ENCODE results near the gene NAALADL1.

Gene NAALADL1

DNA sequence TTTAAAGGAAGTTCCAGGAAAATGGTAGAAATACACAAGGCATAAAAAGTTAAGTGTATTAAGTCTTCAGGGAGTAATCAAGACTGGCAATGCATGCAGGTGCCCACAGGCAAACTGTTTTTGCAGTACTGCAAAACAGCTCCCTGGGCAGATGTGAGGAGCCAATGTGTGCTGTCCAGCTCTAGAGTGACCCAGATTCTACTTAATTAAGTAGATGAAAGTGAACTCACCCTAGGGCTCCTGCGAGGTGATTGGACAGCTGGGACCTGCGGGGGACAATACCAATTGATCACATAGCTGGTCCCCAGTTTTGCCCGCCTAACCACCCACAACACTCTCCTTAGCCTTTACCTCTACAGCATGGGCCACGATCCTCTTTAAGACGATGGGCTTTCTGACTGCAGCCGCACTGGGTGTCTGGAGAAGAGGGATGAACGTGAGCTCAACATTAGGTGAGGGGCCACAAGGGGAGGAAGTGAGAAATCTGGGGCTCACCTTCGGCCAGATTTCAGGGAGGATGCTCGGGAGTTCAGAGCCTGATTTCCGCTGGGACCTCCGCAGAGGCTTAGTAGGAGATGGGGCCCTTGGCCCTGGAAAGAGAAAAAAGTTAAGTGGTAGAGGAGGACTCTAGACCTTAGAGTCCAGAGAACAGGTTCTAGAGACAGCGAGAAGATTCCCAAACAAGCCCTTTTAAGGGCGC, 24.9 kb upstream of the NAALADL1 start:
- DNase-seq (ENCODE audit: low read depth) = no peak

DNA sequence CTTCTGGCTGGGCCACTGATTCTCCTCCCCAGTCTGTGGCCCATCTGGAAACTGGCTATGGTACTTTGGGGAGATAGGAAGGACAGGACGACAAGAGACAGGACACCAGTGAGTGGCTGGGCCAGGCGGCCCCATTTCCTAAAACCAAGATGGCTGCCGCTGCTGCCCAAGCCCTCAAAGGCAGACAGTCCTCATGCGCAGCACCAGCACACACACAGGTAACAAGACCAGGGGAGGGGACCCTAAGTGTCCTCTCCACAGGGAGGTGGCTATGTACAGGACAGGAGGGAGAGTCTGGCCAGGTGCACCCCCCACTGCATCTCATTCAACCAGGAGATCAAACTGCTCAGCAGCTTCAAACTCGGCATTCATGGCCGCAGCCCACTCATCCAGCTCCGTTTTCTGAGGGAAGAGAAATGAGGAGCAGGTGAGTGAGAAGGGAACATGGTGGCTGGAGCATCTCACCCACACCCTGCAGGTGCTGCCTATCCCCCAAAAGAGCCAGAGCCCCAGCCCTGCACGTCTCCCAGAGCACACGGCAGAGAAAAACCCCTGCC, 20.5 kb upstream of the NAALADL1 start:
- no peak for DNase-seq (ENCODE audit: low read depth)

DNA sequence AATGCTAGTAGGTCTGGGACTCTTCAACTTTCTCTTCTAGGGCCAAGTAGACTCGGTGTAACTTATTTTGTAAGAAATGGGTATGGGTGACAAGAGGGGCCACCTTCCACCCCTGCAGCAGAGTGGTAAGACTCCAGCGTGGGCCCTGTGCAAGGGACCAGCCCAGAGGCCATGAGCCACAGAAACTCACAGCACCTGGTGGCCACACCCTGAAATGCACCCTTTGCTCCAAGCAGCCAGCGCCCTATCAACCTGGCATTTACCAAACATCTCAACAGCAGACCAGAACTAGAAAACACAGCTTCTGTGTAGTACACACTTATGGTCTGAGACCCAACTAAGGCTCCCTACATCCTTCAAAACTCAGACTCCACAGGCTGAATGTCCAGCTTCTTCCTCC, 19.8 kb upstream of the NAALADL1 start:
- no peak for DNase-seq (ENCODE audit: low read depth)

DNA sequence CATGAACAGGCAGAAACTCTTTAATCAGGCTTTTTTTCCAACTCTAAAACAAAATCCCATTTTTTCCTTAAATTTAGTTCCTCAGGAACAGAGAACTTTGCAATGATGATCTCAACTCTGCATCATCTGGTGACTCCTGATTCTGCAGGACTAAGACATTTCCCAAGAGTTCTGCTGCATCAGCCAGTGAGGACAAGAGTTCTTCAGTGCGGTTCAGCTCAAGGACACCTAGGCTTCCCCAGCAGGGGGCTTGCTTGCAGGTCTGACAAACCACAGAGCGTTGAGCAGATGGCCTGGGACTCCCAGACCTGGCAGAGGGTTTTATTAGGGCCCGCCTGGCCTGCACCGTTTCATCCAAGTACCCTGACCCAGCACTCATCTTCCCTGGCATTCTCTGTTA, 19.1 kb upstream of the NAALADL1 start:
- no peak for DNase-seq (ENCODE audit: low read depth)

DNA sequence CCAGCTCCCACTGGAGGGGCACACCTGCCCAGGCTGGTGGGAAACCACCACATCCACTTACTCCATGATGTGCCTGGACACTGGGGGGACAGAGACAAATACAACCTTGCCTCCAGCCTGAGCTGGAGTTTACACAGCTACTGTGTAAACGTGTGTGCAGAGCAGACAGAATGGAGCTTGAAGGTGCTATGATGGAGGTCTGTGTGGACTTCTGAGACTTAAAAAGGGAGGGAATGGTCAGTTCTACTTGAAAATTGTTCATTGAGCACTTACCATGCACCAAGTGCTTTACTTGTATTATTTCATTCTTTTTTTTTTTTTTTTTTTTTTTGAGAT, 14.2 kb upstream of the NAALADL1 start:
- no peak for DNase-seq (ENCODE audit: low read depth)

DNA sequence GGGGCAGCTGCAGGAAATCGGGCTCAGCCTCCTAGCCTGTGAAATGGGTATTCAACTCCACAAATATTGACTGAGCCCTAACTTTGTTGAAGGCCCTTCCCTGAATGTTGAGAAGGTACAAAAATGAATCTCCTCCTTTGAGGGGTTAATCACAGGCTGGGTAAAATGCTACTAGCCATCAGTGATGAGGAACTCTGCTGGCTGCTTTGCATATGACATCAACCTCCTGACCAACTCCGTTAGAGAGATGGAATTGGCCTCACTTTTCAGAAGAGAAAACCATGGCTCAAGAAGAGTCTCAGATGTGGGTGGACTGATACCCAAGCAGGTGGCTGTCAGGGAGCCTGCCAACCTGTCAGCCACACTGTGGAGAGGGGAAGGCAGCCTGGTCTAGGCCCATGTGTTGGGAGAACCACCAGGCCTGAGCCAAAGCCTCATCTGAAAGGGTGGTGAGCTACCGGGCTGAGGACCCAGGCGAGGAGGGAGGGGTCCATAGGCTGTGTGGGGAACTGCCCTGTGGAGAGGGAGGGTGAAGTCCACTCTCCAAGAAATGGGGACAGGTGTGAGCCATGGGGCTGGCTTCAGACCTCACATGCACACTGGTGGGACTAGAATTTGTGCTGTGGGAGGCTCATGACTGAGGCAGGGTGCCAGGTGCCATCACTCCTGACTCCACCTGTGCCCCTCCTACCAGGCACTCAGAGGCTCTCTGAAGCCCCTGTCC, 13.7 kb upstream of the NAALADL1 start:
- DNase-seq (ENCODE audit: low read depth) = no peak

DNA sequence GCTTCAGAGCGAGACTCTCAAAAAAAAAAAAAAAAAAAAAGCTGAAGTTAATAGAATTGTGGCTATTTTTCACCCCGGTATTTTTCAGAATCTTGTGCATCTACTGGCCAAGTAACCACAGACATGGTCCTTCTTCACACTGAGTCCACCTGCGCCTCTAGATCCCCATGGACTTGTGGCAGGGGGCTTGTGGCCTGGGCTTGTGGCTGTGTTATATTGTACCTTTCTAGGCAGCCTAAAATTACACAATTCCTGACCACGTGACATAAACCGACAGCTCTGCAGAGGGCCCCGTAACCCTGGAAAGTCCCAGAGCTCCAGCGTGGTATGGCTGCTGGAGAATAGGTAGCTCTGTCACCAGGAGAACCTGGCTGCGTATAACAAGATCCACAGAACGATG, 10.9 kb upstream of the NAALADL1 start:
- no peak for DNase-seq (ENCODE audit: low read depth)

DNA sequence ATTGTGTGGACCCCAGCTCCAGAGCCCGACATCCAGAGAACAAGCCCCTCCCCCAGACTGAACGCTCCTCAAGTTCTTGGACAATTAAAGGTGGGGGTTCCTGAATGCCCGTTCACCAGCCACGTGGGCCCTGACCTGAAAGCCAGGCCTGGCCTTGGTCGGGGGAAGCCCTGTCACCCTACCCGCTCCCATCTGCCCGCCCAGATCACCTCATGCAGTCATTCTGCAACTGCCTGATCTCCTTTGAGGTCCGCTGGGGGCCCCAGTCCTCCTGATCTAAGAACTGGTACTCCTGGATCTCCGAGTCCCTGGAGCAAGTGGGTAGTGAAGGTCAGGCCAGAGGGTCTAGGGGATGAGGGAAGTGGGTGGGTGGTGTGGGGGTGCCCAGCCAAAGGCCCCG, 9.1 kb upstream of the NAALADL1 start:
- DNase-seq (ENCODE audit: low read depth) = no peak

DNA sequence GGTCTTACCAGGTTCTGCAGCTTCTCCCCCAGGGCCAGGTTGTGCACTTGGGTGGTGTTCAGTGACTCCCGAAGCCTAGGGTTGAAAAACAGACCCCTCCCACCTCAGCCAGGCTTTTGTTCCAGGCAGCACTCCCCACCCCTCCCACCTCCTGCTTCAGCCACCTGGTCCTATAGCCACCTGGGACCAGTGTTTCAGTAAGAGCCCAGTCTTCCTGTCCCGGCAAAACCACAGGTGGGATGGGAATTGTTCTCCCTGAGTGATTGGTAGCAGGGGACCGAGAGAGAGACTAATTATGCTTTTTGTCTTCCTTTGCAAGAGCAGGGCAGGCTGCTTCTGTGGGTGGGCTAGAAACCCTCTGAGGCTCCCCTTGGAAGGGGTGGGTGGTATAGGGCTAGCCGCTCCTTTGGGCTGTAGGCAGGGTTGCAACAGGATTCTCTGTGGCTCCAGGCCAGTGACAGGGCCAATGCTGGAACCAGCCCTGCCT, 8.5 kb upstream of the NAALADL1 start:
- no peak for DNase-seq (ENCODE audit: low read depth)

DNA sequence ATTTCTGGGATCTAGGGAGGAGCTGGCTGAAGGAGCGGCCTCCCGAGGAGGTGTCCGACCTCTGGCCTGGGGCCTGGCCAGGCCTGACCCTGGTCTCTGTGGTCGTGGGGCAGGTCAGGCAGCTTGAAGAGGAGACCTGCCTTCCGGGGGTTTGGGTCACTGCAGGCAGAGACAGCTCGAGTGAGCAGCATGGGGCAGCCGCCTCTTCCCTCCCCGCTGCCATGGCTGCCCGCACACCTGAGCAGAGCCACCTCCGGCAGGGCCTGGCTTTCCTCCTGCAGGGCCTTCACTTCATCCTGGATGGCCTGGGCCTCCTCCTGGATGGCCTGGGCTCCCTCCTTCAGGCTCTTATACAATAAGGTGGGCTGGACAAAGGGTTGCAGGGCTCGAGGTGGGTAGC, 8.0 kb upstream of the NAALADL1 start:
- DNase-seq (ENCODE audit: low read depth) = no peak

DNA sequence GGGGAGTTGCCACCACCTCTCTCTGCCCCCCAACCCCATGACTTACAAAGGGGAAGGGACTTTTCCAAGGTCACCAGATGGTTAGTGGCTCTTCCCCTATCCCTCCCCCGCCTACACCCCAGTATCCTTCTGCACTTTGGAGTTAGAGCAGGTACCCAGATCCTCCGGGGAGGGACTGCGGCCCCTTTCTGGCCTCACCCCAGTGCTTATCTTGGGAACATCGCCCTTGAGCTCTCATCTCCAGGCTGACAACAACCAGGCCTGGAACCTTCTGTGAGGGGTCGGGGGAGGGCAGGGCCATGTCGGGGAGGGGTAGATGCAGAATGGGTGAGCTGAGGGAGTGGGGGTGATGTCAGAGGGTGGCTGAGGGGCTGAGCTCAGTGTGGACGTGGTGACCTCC, 7.5 kb upstream of the NAALADL1 start:
- no peak for DNase-seq (ENCODE audit: low read depth)

DNA sequence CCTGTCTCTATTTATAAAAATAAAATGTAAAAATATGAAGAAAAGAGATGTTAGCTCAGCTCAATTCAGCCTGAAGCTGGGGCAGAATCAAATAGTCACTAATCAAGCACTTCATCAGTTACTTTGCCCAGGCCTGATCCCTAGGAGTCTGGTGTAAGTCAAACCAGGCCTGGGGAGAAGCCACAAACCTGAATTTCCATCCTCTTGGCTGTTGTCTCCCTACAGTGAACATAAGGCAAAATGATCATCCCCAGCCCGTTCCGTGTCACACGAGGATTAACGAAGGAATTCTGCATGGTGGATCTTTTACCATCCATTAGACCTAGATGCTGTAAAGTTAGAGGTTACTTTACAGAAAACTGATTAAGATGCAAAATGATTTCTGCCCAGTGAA, 6.5 kb upstream of the NAALADL1 start:
- no peak for DNase-seq (ENCODE audit: low read depth)

DNA sequence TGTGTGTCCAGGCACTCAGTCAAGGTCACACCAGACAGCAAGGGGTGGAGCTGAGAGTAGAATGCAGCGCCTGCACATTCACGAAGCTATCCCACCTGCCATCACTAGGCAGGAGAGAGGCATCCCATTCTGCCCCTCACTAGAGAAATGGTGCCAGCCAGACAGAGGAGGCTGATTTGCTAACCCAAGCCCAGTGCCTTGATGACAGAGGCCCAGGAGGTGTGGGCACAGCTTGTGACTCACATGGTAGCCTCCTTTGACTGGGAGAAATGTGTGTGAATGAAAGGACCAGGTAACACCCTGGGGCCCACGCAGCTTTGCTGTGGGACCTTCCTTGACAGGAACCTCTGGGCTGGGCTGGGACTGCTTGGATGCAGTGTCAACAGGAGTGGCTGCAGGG, 5.2 kb upstream of the NAALADL1 start:
- DNase-seq (ENCODE audit: low read depth) = no peak

DNA sequence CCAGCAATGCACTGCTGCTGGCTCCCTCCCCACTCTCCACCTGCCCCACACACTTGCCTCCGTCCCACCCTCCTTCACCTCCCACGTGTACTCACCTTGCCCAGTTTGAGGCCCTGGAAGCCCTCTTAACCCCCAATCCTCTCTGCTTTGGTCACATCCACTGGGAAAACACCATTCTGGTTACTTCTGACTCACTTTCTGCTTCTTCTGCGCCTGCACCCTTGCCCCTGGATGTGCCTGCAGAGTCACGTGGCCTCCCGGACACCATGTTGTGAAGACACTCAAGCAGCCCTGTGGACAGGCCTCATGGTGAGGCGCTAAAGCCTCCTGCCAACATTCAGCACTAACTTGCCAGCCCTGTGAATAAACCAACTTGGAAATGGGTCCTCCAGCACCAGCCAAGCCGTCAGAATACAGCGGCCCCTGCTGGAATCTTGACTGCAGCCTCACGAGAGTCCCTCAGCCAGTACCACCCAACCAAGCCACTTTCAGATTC, 2.6 kb upstream of the NAALADL1 start:
- DNase-seq (ENCODE audit: low read depth) = no peak

DNA sequence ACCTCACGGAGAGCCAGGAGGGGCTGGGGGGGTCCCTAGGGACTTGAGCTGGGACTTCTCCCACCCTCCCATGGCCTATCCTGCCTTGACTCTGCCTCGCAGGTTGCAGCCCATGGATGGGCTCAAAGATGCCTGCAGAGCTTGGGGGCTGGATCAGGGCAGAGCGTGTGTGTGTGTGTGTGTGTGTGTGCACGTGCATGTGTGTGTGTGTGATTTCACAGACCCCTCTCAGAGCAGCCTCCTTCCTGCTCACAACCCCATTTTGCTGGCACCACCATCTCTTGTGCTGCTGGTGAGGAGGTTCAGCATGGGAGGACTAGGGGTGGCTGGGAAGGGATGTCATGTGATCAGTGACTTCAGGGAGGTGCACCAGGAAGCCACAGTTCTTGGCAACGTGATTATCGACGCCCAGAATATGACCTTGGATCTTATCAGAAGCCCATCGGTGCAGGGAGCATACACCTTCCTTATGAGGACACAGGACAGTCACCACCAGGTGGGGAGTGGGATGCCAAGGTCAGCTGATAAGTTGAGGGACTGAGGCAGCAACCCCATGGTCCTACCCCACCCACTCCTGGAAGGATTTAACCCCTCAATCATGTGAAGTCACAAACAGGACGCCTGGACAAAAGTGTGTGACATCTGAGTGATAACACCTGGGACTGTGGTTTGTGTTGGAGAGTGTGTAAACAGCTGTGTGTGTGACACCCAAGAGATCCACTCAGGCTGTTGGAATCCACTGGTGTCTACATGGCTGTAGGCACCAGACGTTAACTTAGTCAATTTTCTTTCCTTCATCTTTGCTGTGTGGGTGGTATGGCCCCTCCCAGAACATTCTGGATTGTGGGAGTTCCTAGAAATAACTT, 1.8 kb upstream of the NAALADL1 start:
- DNase-seq (ENCODE audit: low read depth) = no peak

DNA sequence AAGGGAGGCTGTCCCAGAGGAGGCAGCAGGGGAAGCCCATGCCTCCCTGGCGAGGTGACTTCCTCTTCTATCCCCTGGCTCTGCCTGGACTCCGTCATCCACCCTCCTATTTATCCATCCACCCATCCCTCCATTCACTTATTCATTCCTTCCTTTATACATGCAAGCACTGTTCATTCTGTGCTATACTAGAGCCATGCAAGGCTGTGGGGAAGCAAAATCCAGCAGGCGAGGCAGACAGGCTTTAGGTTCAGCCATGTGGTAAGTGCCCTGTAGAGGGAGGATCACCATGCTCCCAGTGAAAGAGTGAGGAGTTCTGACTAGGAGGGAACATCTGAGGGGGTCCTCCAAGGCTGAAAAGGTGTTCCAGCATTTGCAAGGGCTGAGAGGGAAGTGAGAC, 1.2 kb upstream of the NAALADL1 start:
- no peak for DNase-seq (ENCODE audit: low read depth)

DNA sequence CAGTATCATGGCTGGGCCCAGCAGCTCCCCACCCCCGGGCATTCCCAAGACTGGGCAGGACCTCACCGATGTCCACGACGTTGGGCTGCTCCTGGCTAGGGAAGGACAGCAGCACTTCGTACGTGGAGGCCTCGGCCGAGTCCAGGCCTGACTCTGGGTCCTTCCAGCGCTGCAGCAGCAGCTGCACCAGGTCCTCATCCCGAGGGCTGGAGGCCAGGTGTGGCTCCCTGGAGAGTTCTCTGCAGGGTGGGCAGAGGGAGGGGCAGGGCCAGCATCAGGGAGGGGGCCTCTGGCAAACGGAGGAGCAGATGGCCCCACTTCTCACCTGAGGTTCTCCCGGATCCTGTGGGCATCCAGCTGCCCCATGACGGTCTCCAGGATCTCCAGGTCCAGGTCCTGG, 341 bp downstream of the NAALADL1 start:
- no peak for DNase-seq (ENCODE audit: low read depth)

DNA sequence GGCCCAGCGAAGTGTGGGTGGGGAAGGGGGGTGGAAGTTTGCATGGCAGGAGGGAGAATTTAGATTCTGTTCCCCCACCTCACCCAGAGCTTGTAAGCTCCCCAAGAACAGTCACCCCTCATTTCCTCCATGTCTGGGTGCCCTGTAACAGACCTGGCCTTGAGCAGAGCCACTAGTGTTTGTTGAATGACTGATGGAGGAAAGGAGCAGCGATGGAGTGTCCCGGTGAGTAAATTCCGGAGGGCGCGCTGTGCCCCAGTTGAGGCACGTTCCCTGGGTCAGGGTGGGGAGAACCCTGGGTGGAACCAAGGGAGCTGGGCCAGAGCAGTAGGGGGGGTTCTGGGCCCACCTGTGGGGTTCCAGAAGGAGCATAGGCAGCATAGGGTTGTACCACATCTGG, 827 bp downstream of the NAALADL1 start:
- DNase-seq (ENCODE audit: low read depth) = no peak

DNA sequence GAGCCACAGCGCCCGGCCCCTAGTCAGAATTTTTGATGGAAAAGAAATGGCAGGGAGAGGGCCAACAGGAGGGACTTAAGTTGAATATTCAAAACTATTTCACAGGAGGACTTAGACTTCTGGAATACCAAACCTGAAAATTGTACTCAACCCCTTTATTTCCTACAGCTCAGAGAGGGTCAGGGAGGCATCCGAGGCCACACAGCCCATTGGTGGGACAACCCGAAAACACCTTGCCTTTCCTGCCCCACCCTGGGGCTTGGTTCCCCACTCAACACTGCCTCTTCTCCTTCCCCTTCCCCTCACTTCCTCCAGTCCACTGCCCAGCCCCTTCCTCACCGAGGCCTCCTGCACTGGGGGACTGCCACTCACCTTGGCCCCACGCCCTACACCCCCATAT, 1.4 kb downstream of the NAALADL1 start:
- no peak for DNase-seq (ENCODE audit: low read depth)

DNA sequence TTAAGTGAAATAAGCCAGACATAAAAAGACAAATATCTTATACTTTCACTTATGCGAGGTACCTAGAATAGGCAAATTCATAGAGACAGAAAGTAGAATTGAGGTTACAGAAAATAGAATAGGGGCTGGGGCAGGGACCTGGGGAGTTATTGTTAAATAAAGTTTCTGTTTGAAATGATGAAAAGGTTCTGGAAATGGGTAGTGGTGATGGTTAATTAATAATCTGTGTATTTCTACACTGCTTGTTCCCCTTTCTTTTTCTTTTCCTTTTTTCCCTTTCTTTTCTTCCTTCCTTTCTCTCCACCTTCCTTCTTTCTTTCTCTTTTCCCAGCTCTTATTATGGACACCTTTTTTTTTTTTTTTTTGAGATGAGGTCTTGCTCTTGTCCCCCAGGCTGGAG, 2.8 kb downstream of the NAALADL1 start:
- no peak for DNase-seq (ENCODE audit: low read depth)

DNA sequence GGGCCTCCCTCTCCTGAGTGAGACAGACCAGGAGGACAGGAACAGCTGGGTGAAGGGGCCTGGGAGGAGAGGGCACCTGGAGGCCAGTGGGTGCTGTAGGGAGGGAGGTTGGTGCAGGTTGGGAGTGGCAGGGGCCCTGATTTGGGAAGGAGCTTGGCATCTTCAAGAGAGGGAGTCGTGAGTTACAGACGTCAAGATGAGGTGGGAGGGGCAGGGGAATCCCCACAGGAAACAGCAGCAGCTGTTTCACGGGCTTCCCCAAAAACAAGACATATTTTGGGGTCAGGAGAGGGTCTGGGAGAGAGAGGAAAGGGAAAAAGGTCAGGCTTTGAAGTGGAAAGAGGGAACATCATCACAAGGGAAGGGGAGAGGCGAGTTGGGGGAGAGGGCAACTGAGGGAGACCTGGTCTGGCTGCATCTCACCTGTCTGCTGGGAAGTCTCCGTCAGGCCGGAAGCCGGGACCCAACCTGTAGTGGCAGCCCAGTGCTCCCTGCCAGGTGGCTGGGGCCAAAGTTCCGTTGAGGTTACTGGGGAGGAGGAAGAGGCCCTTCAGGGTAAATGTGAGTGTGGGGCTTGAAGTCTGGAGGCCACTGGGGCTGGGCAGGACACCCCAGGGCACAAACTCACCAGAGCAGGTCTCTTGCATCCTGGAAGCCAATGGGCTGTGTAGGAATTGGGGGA, 4.4 kb downstream of the NAALADL1 start:
- no peak for DNase-seq (ENCODE audit: low read depth)

DNA sequence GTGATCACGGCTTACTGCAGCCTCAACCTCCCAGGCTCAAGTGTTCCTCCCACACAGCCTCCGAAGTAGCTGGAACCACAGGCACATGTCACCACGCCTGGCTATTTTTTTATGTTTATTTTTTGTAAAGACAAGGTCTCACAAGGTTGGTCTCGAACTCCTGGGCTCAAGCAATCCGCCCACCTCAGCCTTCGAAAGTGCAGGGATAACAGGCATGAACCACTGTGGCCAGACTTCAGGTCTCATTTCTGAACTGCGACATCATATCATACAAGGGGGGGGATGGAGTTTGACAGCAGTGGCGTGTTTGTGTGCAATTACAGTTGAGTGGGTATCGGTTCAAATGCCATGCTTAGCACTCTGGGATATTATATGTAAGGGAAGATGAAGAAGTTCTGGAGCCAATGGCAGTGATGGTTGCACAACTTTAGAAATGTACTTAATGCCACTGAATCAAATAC, 6.9 kb downstream of the NAALADL1 start:
- no peak for DNase-seq (ENCODE audit: low read depth)

Measured in GM04504 (cell line).